CD4-positive, alpha-beta T cell treated with Interleukin-1 beta for 1 hour (primary cell): ENCODE data around the gene KCTD7.
"Not testable (repeated sequence)": the region's sequence is repeated elsewhere in the genome, so short reads cannot be mapped to it uniquely, and the experiment has no call there.

Source experiments
- DNase-seq, 2 donors: peaks; one replicate each; pipeline ENCODE4 v3.0.0-alpha.2; 2020 to 2022

KCTD7 gene

DNA sequence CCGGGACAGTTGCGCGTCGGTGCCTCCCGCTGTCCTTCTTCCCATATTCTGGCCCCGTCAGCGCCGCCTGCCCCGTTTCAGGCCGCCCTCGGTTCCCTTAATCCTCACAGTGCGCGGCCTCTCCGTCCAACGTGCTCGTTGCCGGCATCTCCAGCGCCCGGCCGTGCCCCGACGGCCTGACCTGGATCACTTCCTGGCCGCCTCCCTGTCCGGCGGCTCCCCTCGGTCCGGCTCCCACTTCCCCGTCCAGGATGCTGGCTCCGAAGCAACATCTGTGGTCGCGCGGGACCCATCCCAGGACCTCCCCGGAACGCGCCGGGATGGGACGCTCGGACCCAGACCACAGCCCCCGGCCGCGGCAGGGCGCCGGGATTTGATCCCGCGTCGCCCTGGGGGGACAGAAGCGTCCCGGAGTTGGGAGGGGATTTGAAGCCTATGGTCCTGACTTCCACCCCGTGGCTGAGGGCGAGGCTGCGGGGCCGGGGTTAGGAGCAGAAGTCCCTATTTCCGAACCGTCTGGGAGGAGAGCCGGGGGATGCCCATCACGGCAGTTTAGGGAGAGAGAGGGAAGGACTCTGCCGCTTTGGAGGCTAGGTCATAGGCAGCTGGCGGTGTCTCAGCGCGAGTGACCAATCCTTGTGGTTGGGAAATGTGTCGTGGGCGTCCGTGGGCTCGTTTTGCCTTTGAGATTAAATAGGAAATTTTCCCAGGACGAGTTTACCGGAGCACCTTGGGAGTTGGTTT, 53.8 kb downstream of the KCTD7 start:
- DNase-seq = no peak

DNA sequence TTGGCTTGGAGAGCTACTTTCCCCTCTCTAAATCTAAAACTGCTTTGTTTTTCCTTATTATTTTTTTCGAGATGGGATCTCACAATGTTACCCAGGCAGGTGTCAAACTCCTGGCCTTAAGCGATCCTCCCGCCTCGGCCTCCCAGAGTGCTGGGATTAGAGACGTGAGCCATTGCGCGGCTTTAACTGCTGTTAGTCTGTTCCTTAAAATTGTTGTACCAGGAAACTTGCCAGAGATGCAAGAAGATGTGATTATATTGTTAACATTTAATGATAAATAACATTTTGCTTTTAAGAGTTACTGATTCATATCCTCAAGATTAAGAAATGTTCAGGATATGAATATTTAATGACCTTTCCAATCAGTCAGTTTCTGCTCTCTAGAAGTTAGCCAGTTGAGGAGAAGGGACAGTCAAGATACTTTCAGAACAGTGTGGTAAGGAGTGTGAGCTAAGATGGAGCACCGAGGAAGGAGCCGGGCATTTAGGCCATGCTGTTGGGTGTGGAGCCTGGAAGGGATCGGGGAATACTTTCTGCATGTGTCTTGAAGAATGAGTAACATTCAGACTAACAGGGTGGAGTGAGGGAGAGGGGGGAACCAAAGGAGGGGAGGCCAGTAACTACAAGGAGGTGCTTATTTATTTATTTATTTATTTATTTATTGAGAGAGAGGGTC, 54.6 kb downstream of the KCTD7 start:
- not testable (repeated sequence) for DNase-seq

DNA sequence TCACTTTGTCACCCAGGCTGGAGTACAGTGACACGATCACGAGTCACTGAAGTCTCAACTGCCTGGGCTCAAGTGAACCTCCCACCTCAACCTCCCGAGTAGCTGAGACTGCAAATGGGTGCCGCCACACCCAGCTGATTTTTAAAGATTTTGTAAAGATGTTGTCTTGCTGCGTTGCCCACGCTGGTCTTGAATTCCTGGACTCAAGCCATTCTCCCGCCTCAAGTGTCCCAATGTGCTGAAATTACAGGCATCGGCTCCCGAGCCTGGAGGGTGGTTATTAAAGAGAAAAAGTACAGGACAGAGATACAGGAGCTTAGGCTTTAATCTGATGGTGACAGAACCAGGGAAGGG, 55.1 kb downstream of the KCTD7 start:
- DNase-seq = no peak

DNA sequence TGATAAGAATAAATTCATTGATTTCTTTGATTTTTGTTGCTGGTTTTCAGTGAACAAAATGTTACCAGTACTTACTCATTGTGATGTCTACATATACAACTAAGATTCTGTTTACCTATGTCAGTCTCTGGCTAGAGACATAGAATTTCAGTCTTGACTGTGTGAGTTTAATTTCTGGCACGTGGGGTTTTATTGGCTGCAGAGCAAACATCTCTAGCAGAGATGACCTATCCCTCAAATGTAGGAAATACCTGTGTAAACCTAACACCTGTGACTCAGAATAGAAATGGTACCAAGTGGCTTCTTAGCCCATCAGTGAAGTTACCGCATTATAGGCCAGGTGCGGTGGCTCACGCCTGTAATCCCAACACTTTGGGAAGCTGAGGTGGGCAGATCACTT, 57.0 kb downstream of the KCTD7 start:
- not testable (repeated sequence) for DNase-seq

DNA sequence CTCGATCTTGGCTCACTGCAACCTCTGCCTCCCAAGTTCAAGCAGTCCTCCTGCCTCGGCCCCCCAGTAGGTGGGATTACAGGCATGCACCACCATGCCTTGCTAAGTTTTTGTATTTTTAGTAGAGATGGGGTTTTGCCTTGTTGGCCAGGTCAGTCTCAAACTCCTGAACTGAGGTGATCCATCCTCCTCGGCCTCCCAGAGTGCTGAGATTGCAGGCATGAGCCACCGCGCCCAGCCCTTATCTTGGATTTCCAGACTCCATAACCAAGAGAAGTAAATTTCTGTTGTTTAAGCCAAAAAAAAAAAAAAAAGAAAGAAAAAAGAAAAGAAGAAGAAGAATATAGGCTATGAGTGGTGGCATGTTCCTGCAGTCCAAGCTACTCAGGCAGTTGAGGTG, 58.5 kb downstream of the KCTD7 start:
- no peak for DNase-seq

DNA sequence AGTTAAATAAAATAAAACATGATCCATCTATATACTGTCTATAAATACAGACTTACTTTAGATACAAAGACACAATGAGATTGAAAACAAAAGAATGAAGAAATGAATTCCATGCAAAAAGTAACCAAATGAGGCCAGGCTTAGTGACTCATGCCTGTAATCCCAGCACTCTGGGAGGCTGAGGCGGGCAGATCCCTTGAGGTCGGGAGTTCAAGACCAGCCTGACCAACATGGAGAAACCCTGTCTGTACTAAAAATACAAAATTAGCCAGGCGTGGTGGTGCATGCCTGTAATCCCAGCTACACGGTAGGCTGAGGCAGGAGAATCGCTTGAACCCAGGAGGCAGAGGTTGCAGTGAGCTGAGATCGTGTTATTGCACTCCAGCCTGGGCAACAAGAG, 59.0 kb downstream of the KCTD7 start:
- DNase-seq = not testable (repeated sequence)

DNA sequence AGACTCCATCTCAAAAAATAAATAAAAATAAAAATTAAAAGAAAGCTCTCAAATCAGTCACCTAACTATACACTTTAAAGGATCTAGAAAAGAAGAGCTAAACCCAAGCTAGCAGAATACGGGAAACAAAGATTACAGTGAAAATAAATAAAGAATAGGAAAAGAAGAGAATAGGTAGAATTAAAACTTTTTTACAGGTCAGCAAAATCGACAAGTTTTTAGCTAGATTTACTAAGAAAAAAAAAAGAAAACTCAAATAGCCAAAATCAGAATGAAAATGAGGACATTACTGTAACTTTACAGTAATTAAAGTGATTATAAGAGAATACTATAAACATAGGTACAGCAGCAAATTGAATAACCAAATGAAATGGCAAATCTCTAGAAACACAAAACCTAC, 60.4 kb downstream of the KCTD7 start:
- no peak for DNase-seq

DNA sequence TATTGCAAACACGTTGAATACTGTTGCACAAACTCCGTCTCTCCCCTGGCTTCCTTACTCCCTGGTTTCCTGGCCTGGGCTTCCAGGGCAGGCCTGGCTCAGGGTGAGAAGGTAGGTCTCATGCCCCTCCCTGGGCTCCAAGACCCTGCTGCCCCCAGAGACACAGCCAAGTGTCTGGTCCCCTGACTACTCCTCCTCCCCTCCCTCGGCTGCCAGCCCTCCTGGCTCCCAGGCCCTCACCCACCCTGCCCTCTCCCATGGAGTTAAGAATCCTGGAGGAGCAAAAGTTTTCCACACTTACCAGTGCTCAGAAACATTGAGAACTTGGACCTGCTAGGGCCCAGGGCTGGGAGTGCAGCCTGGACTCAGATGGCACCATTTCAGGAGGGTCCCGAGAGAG, 64.7 kb downstream of the KCTD7 start:
- DNase-seq = no peak
